Kidney (tissue), 14 donors: ENCODE measurements around the gene ADSS1. TPM values are rescaled to one million over a fixed set of nuclear protein-coding genes. Genes with fewer than 3 reads are reported as not detected.

Experiments
- DNase-seq, 5 donors: peaks; one replicate each; pipeline ENCODE4 v3.0.0-alpha.2; 2013 to 2020
- FAIRE-seq: peaks from 2 replicates; lab custom pipeline; 2012; peaks lifted over from hg19 to GRCh38; lab: Jason Lieb, UNC
- H3K27ac ChIP-seq, 2 donors: one replicate each; pipeline ENCODE4 v1.7.0; 2013; ENCODE audit warnings: low read depth in 2 of 2, low read length in 2 of 2, inconsistent platforms in 1 of 2
- H3K27me3 ChIP-seq: one replicate; pipeline ENCODE4 v1.7.1; 2013; ENCODE audit warnings: low read length, inconsistent platforms; ENCODE audit not compliant: control insufficient read depth, insufficient read depth
- H3K36me3 ChIP-seq, 3 donors: one replicate each; pipeline versions ENCODE4 v1.7.0 to v1.7.1; 2013; ENCODE audit warnings: low read length in 3 of 3, control low read depth in 1 of 3, inconsistent platforms in 1 of 3; ENCODE audit not compliant: insufficient read depth in 3 of 3, control insufficient read depth in 2 of 3
- H3K4me1 ChIP-seq, 3 donors: one replicate each; pipeline versions ENCODE4 v1.7.0 to v1.7.1; 2013; ENCODE audit warnings: low read length in 3 of 3, inconsistent platforms in 1 of 3, low read depth in 1 of 3; ENCODE audit not compliant: control insufficient read depth in 2 of 3, insufficient read depth in 2 of 3
- H3K4me3 ChIP-seq, 3 donors: one replicate each; pipeline versions ENCODE4 v1.7.0 to v1.8.1; 2013; ENCODE audit warnings: low read length in 3 of 3, control low read depth in 1 of 3, inconsistent platforms in 1 of 3
- H3K9ac ChIP-seq, 3 donors: one replicate each; pipeline versions ENCODE4 v1.7.0 to v1.7.1; 2013; ENCODE audit warnings: low read length in 3 of 3, control low read depth in 1 of 3, inconsistent platforms in 1 of 3
- H3K9me3 ChIP-seq, 3 donors: one replicate each; pipeline versions ENCODE4 v1.7.0 to v1.7.1; 2013; ENCODE audit warnings: low read length in 3 of 3, control low read depth in 1 of 3, inconsistent platforms in 1 of 3; ENCODE audit not compliant: control insufficient read depth in 2 of 3, insufficient read depth in 1 of 3
- CTCF ChIP-seq: IDR thresholded peaks from 3 replicates; pipeline ENCODE4 v1.5.1; 2012; ENCODE audit warnings: mild to moderate bottlenecking, moderate library complexity, borderline replicate concordance; ENCODE audit not compliant: insufficient read depth; ENCODE audit errors: extremely low read depth
- intact Hi-C: fragments of 100-400 bp; cut with DNase I; formaldehyde crosslinking; loops from one replicate; pipeline ENCODE4 v1.11.1; 2022
- polyA plus RNA-seq: library from polyadenylated mRNA; stranded (reverse); fragments of 350-450 nt; fragmentation: Illumina TruSeq; extraction: RNeasy Lipid Tissue Mini Kit (QIAGEN cat#74804); gene quantifications from one replicate; pipeline ENCODE4 v1.2.3, GENCODE V29; 2014; ENCODE audit warnings: low read depth, low replicate concordance; ENCODE audit not compliant: insufficient read depth
- total RNA-seq: library from RNA; stranded (reverse); fragmentation: NEBNext Ultra II Directional; extraction: Animal tissue kit (Norgen Biotek cat#: 25700); gene quantifications from one replicate; pipeline ENCODE4 v1.2.1, GENCODE V29; 2021
- donor health status: control.
- donor health status: control.
- donor health status: control.
- donor health status: control.
- donor health status: control.
- donor health status: DM: yes; HTN: yes; CAD: no.
- donor health status: Normal renal cell carcinoma (clear cell type).

ADSS1 gene
- total and polyA plus RNA-seq, 2 donors from 2014 or later, result 7.5 to 16.5 TPM

GRCh38 chr14:104714681-104715080 is 9.3 kb upstream of the ADSS1 start:
- Histone ChIP-seq H3K4me1 (peaks cover 0 to 6% (median 3%) of the 10 kb centered on the region in 3 donors), H3K27me3 (no peaks in the 10 kb centered on the region), H3K27ac (no peak overlapping the region), H3K9ac (no peak overlapping the region), H3K9me3 (no peaks in the 10 kb centered on the region), H3K36me3 (peaks cover 2 to 11% (median 4%) of the 10 kb centered on the region in 3 donors), H3K4me3 (no peak overlapping the region)
- intact Hi-C loops, result no loop called here
- TF ChIP-seq CTCF, result no peak
- no peak for DNase-seq
- no peak for FAIRE-seq

- intact Hi-C loops, result no loop called here
- DNase-seq (no peak), FAIRE-seq (no peak)
- no peaks in the 10 kb centered on the region for H3K27me3 ChIP-seq
- no peak for TF ChIP-seq CTCF
- peaks cover 0 to 6% (median 3%) of the 10 kb centered on the region in 3 donors for H3K4me1 ChIP-seq
- H3K36me3 ChIP-seq, result peaks cover under 1 to 13% (median 3%) of the 10 kb centered on the region in 3 donors
- H3K4me3 ChIP-seq, result no peak overlapping the region
- no peak overlapping the region for H3K9ac ChIP-seq
- no peak overlapping the region for H3K27ac ChIP-seq
- no peaks in the 10 kb centered on the region for H3K9me3 ChIP-seq
These were observed 8.6 kb upstream of the ADSS1 start for GRCh38 chr14:104715416-104715815.

GRCh38 chr14:104715871-104716270 is 8.2 kb upstream of the ADSS1 start:
- H3K4me1 ChIP-seq, result peaks cover 0 to 6% (median 3%) of the 10 kb centered on the region in 3 donors
- FAIRE-seq, result no peak
- no peak overlapping the region for H3K4me3 ChIP-seq
- H3K27me3 ChIP-seq, result no peaks in the 10 kb centered on the region
- H3K9me3 ChIP-seq, result no peaks in the 10 kb centered on the region
- no peak for TF ChIP-seq CTCF
- DNase-seq, result no peak
- intact Hi-C loops, result no loop called here
- H3K36me3 ChIP-seq, result peaks cover 0 to 10% (median 2%) of the 10 kb centered on the region in 3 donors
- no peak overlapping the region for H3K27ac ChIP-seq
- no peak overlapping the region for H3K9ac ChIP-seq

GRCh38 chr14:104717137-104717536 is 6.9 kb upstream of the ADSS1 start:
- DNase-seq, result no peak

More at GRCh38 chr14:104717137-104717536, 6.9 kb upstream of the ADSS1 start:
- Histone ChIP-seq H3K4me3 (no peak overlapping the region), H3K4me1 (peaks cover 0 to 6% (median 6%) of the 10 kb centered on the region in 3 donors), H3K27me3 (no peaks in the 10 kb centered on the region), H3K36me3 (peaks cover 0 to 9% (median 2%) of the 10 kb centered on the region in 3 donors), H3K27ac (no peak overlapping the region), H3K9ac (no peak overlapping the region), H3K9me3 (no peaks in the 10 kb centered on the region)
- TF ChIP-seq CTCF, result no peak
- FAIRE-seq, result no peak
- intact Hi-C loops, result no loop called here
